SH-SY5Y (cell line): Measurements from ENCODE around the gene STK24.

Experiments used
- GATA2 ChIP-seq: IDR thresholded peaks from 2 replicates; pipeline ENCODE4 v1.6.1; 2011; ENCODE audit warnings: mild to moderate bottlenecking, low read depth, low read length
- GATA3 ChIP-seq: IDR thresholded peaks from 2 replicates; pipeline ENCODE4 v1.6.1; 2011; ENCODE audit warnings: low read depth, mild to moderate bottlenecking, low read length, moderate library complexity

- TF ChIP-seq GATA2, result no peak
- TF ChIP-seq GATA3, result no peak
Observed at GRCh38 chr13:98462241-98462882, 114.5 kb downstream of the STK24 start.
